Memory B cell (primary cell): ENCODE results near the gene PDZD2.

Experiments
- ATAC-seq: fragments of 150-1000 bp; cut with Tn5 transposase; 2 replicates; pipeline ENCODE4 v1.10.0; 2021; ENCODE audit warnings: low read depth, mild to moderate bottlenecking, moderate library complexity
- DNase-seq, 2 donors: peaks; one replicate each; pipeline ENCODE4 v3.0.0; 2022; ENCODE audit warnings: low spot score in 2 of 2
- H3K27ac Mint-ChIP-seq: one replicate; pipeline ENCODE4 v1.8.0; 2022; ENCODE audit warnings: mild to moderate bottlenecking, moderate library complexity, mixed read lengths
- H3K27me3 Mint-ChIP-seq: one replicate; pipeline ENCODE4 v1.8.0; 2022; ENCODE audit warnings: mixed read lengths
- H3K36me3 Mint-ChIP-seq: one replicate; pipeline ENCODE4 v1.8.0; 2022; ENCODE audit warnings: mild to moderate bottlenecking, mixed read lengths
- H3K4me1 Mint-ChIP-seq: one replicate; pipeline ENCODE4 v1.8.0; 2022; ENCODE audit warnings: mixed read lengths
- H3K4me3 Mint-ChIP-seq: one replicate; pipeline ENCODE4 v1.8.0; 2022; ENCODE audit warnings: mild to moderate bottlenecking, moderate library complexity, mixed read lengths
- H3K9me3 Mint-ChIP-seq: one replicate; pipeline ENCODE4 v1.8.0; 2022; ENCODE audit warnings: mixed read lengths

PDZD2 gene

GRCh38 chr5:31990081-31990650 lies 351.2 kb downstream of the PDZD2 start:
- no peak for ATAC-seq
- no peak for DNase-seq
- Mint-ChIP-seq H3K4me3 (no peak overlapping the region), H3K27me3 (peaks cover 11% of the 10 kb centered on the region), H3K4me1 (no peaks in the 10 kb centered on the region), H3K9me3 (peaks cover 4% of the 10 kb centered on the region), H3K36me3 (peaks cover 3% of the 10 kb centered on the region), H3K27ac (no peak overlapping the region)

DNA sequence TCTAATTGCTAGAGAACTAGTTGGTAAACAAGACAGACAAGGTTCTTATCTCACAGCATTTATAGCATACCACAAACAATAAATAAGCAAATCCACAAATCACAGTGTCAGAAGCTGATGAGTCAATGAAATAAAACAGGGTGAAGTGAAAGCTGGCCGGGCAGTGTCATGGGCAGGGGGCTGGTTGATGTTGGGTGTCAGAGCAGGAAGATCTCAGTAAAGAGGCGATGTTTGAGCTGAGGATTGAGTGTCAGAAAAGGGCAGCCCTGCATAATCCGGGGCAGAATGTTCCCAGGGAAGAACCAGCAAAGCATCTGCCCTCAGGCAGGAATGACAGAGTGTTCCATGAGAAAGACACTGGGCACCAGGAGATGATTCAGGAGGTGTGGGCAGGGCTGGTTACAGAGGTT lies 351.8 kb downstream of the PDZD2 start:
- peaks cover 12% of the 10 kb centered on the region for H3K27me3 Mint-ChIP-seq
- H3K4me3 Mint-ChIP-seq, result no peak overlapping the region
- H3K9me3 Mint-ChIP-seq, result peaks cover 4% of the 10 kb centered on the region
- ATAC-seq (no peak), DNase-seq (no peak)
- H3K4me1 Mint-ChIP-seq, result no peaks in the 10 kb centered on the region
- H3K36me3 Mint-ChIP-seq, result peaks cover 3% of the 10 kb centered on the region
- no peak overlapping the region for H3K27ac Mint-ChIP-seq

DNA sequence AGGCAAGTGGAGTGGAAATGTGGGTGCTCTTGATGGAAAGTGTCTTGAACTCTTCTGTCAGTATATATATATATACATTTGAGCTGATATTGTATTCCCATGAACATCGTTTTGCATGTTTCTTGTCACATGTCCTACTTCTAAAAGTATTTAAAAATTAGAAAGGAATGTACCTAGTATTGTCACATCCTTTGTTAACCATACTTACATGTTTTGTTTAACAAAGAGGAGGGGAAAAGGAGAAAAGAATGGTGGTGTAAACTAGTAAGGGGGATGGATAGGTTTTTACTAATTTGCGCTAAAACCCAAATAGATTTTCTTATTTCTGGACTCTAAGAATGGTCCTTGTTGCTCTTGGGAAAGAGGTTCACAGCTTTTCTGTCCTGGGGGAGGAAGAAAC lies 353.4 kb downstream of the PDZD2 start:
- DNase-seq (no peak), ATAC-seq (no peak)
- Mint-ChIP-seq H3K27me3 (peaks cover 13% of the 10 kb centered on the region), H3K36me3 (peaks cover 3% of the 10 kb centered on the region), H3K27ac (no peak overlapping the region), H3K4me3 (no peak overlapping the region), H3K9me3 (peaks cover 4% of the 10 kb centered on the region), H3K4me1 (no peaks in the 10 kb centered on the region)

DNA sequence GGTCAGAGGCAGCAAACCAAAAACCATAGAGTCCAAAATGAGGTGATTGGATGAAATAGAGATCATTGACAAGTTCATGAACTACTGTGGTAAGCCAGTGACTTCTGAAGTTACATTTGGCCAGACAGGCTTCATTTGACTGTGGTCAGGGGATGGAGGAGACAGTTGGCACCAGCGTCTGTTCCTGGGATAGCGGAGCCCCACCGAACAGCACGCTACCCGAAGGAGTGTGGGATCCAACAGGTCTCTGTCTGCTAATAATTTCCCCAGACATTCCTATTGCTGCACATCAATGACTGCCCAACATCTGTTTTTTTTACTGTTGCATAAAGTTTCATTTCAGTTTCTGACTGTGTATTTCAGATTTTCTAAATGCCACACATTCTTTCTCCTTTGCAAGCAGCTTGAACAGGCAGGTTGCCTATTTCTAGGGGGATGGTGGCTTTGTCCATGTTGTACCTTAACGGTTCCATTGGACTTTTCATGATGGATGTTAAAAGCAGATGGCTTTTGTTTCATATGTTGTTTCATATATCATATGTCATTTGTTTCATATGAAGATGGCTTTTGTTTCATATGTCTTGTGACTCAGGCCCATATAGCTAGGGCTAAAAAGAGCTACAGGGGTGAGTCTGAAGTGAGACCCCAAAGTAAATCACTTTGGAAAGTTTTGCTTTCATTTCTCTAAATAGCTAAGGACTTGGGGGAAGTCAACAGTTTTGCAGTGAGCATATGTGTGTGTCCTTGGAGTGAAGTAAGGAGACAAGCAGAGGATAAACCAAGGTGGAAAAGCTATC lies 354.4 kb downstream of the PDZD2 start:
- no peak overlapping the region for H3K4me3 Mint-ChIP-seq
- H3K36me3 Mint-ChIP-seq, result no peaks in the 10 kb centered on the region
- DNase-seq (no peak), ATAC-seq (no peak)
- no peaks in the 10 kb centered on the region for H3K4me1 Mint-ChIP-seq
- peaks cover 10% of the 10 kb centered on the region for H3K27me3 Mint-ChIP-seq
- H3K27ac Mint-ChIP-seq, result no peak overlapping the region
- H3K9me3 Mint-ChIP-seq, result no peaks in the 10 kb centered on the region

DNA sequence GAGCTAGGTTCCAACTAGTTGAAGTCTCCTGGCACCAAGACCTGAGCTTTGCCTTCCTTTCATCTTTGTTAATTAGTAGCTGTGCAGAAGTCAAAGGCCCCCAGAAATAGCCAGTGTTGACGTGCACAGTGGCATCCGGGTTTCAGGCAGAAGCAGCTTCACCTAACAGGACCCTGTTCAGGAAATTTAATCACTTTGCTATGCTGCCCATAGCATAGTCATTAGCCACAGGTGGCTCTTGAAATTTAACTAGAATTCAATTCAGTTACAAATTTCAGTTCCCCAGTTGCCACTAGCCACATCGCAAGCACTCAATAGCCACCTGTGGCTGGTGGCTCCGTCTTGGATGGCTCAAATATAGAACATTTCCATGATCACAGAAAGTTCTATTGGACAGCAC lies 356.1 kb downstream of the PDZD2 start:
- Mint-ChIP-seq H3K27me3 (peaks cover 8% of the 10 kb centered on the region), H3K27ac (no peak overlapping the region), H3K36me3 (no peaks in the 10 kb centered on the region), H3K9me3 (no peaks in the 10 kb centered on the region), H3K4me1 (no peaks in the 10 kb centered on the region), H3K4me3 (no peak overlapping the region)
- ATAC-seq (no peak), DNase-seq (no peak)

DNA sequence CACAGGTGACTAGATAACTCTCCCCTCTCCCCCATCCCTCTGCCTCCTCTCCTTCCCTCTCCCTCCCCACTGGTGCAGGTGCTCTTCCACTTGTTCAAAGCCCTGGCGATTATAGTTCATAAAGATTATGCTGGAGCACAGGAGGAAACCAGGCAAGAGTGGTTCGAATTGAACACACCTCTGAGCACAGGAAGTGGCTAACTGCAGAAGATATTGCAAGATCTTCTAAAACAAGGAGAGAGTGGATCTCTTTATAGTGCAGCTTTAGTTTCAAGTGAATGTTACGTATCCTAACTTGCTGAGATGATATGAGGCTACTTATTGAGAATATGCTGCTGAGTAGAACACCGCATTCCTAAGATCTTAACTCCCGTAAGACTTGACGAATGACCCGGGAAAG lies 356.8 kb downstream of the PDZD2 start:
- Mint-ChIP-seq H3K27ac (no peak overlapping the region), H3K36me3 (no peaks in the 10 kb centered on the region), H3K27me3 (peaks cover 6% of the 10 kb centered on the region), H3K4me3 (peak overlapping the region; percentile 28), H3K4me1 (no peaks in the 10 kb centered on the region), H3K9me3 (no peaks in the 10 kb centered on the region)
- DNase-seq, result no peak
- ATAC-seq, result no peak

GRCh38 chr5:31996909-31997308 lies 358.0 kb downstream of the PDZD2 start:
- Mint-ChIP-seq H3K27ac (no peak overlapping the region), H3K4me1 (no peaks in the 10 kb centered on the region), H3K36me3 (no peaks in the 10 kb centered on the region), H3K4me3 (no peak overlapping the region), H3K27me3 (peaks cover 6% of the 10 kb centered on the region), H3K9me3 (no peaks in the 10 kb centered on the region)
- DNase-seq (no peak), ATAC-seq (no peak)

GRCh38 chr5:31999470-31999869 lies 360.5 kb downstream of the PDZD2 start:
- peaks cover 6% of the 10 kb centered on the region for H3K9me3 Mint-ChIP-seq
- H3K27ac Mint-ChIP-seq, result no peak overlapping the region
- H3K36me3 Mint-ChIP-seq, result no peaks in the 10 kb centered on the region
- ATAC-seq (no peak), DNase-seq (no peak)
- peaks cover 2% of the 10 kb centered on the region for H3K4me1 Mint-ChIP-seq
- no peak overlapping the region for H3K4me3 Mint-ChIP-seq
- peaks cover 14% of the 10 kb centered on the region for H3K27me3 Mint-ChIP-seq

DNA sequence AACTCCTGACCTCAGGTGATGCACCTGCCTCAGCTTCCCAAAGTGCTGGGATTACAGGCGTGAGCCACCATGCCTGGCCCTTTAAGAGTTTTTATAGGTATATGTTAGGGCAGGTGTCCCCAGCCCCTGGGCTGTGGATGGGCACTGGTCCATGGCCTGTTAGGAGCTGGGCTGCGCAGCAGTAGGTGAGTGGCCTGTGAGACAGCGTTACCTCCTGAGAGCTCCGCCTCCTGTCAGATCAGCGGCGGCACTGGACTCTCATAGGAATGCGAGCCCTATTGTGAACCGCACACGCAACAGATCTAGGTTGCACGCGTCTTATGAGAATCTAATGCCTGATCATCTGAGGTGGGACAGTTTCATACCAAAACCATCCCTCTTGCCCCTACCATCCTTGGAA lies 361.8 kb downstream of the PDZD2 start:
- no peak for ATAC-seq
- peaks cover 12% of the 10 kb centered on the region for H3K27me3 Mint-ChIP-seq
- no peak overlapping the region for H3K27ac Mint-ChIP-seq
- peaks cover 6% of the 10 kb centered on the region for H3K9me3 Mint-ChIP-seq
- no peak for DNase-seq
- peaks cover 2% of the 10 kb centered on the region for H3K4me1 Mint-ChIP-seq
- H3K36me3 Mint-ChIP-seq, result no peaks in the 10 kb centered on the region
- no peak overlapping the region for H3K4me3 Mint-ChIP-seq

GRCh38 chr5:32001284-32001683 lies 362.4 kb downstream of the PDZD2 start:
- Mint-ChIP-seq H3K27me3 (peaks cover 12% of the 10 kb centered on the region), H3K4me3 (no peak overlapping the region), H3K27ac (no peak overlapping the region), H3K4me1 (peaks cover 2% of the 10 kb centered on the region), H3K36me3 (no peaks in the 10 kb centered on the region), H3K9me3 (peaks cover 6% of the 10 kb centered on the region)
- DNase-seq, result no peak
- ATAC-seq, result no peak

DNA sequence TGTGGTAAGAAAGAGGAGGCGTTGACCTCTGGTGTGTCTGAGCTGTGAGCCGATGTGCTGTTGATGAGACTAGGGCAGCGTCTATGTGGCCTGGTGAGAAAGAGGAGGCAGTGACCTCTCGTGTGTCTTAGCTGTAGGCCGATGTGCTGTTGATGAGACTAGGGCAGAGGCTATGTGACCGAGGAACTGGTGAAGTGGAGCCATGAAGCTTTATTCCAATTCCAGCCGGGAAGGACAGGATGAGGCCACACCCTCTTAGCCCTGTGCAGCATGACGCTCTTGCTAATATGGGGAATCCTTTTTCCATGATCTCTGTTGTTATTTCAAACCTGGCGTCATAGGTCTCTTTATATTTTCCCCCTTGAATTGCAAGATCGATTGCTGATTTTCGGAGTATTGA lies 362.8 kb downstream of the PDZD2 start:
- H3K36me3 Mint-ChIP-seq, result no peaks in the 10 kb centered on the region
- ATAC-seq, result no peak
- H3K4me1 Mint-ChIP-seq, result peaks cover 2% of the 10 kb centered on the region
- peaks cover 12% of the 10 kb centered on the region for H3K27me3 Mint-ChIP-seq
- H3K27ac Mint-ChIP-seq, result no peak overlapping the region
- no peak for DNase-seq
- H3K4me3 Mint-ChIP-seq, result no peak overlapping the region
- H3K9me3 Mint-ChIP-seq, result peaks cover 6% of the 10 kb centered on the region

- H3K36me3 Mint-ChIP-seq, result no peaks in the 10 kb centered on the region
- ATAC-seq, result no peak
These were observed 363.8 kb downstream of the PDZD2 start for GRCh38 chr5:32002755-32003154.

DNA sequence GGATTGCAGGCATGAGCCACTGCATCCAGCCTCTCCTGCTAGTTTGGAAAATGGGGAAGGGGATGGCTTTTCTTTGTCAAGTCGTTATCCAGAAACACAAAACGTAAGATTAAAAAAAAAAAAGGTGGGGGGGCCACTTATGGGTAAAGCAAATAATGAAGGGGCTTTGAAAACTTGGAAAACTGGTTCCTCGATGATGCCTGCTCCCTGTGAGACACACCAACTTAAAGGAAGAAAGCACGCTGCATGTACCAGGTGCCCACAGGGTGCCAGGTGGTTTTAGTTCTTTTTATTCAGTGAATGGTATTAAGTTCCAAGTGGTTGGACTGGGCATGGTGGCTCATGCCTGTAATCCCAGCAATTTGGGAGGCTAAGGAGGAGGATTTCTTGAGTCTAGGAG lies 365.1 kb downstream of the PDZD2 start:
- no peaks in the 10 kb centered on the region for H3K36me3 Mint-ChIP-seq
- H3K4me3 Mint-ChIP-seq, result no peak overlapping the region
- peaks cover 6% of the 10 kb centered on the region for H3K9me3 Mint-ChIP-seq
- DNase-seq (no peak), ATAC-seq (no peak)
- H3K27ac Mint-ChIP-seq, result no peak overlapping the region
- H3K4me1 Mint-ChIP-seq, result peaks cover 2% of the 10 kb centered on the region
- H3K27me3 Mint-ChIP-seq, result peaks cover 15% of the 10 kb centered on the region

More at GRCh38 chr5:32002755-32003154, 363.8 kb downstream of the PDZD2 start:
- Mint-ChIP-seq H3K4me3 (no peak overlapping the region), H3K4me1 (peaks cover 2% of the 10 kb centered on the region), H3K9me3 (peaks cover 6% of the 10 kb centered on the region), H3K27ac (no peak overlapping the region), H3K27me3 (peaks cover 12% of the 10 kb centered on the region)
- no peak for DNase-seq

- Mint-ChIP-seq H3K36me3 (no peaks in the 10 kb centered on the region), H3K4me3 (no peak overlapping the region)
These were observed 365.5 kb downstream of the PDZD2 start for GRCh38 chr5:32004404-32004803.

GRCh38 chr5:32008746-32009145 lies 369.8 kb downstream of the PDZD2 start:
- H3K27ac Mint-ChIP-seq, result no peak overlapping the region
- peaks cover 3% of the 10 kb centered on the region for H3K27me3 Mint-ChIP-seq
- no peaks in the 10 kb centered on the region for H3K9me3 Mint-ChIP-seq
- DNase-seq (no peak), ATAC-seq (no peak)
- peaks cover 3% of the 10 kb centered on the region for H3K4me1 Mint-ChIP-seq
- no peaks in the 10 kb centered on the region for H3K36me3 Mint-ChIP-seq
- no peak overlapping the region for H3K4me3 Mint-ChIP-seq

More at GRCh38 chr5:32004404-32004803, 365.5 kb downstream of the PDZD2 start:
- Mint-ChIP-seq H3K27ac (no peak overlapping the region), H3K4me1 (peaks cover 2% of the 10 kb centered on the region), H3K27me3 (peaks cover 15% of the 10 kb centered on the region), H3K9me3 (peaks cover 6% of the 10 kb centered on the region)
- ATAC-seq (no peak), DNase-seq (no peak)
